HepG2 (cell line): Measurements from ENCODE around the gene BSN. TPM values are rescaled to one million over a fixed set of nuclear protein-coding genes. Genes with fewer than 3 reads are reported as not detected.

Experiments
- CCDC6 ChIP-seq: sonication (generic); formaldehyde crosslinking; IDR thresholded peaks from 2 replicates; pipeline ENCODE4 v1.8.1; 2022; ENCODE audit warnings: mild to moderate bottlenecking, missing genetic modification reagents, moderate library complexity
- ELF1 ChIP-seq: sonication (generic); formaldehyde crosslinking; IDR thresholded peaks from 2 replicates; pipeline ENCODE4 v1.4.0; 2020; ENCODE audit warnings: missing genetic modification reagents
- FOXA3 ChIP-seq: IDR thresholded peaks from 2 replicates; pipeline ENCODE4 v1.6.1; 2016; ENCODE audit warnings: missing genetic modification reagents, missing compliant biosample characterization
- FOXK1 ChIP-seq: sonication (generic); formaldehyde crosslinking; IDR thresholded peaks from 2 replicates; pipeline ENCODE4 v1.4.0; 2020; ENCODE audit warnings: low read depth, missing genetic modification reagents, borderline replicate concordance
- KDM3A ChIP-seq: IDR thresholded peaks from 2 replicates; pipeline ENCODE4 v1.6.1; 2018; ENCODE audit warnings: low read depth, missing compliant biosample characterization
- KDM5A ChIP-seq: fragments of 200-600 bp; sonication (generic); IDR thresholded peaks from 2 replicates; pipeline ENCODE4 v1.7.0; 2018; ENCODE audit warnings: antibody characterized with exemption, mild to moderate bottlenecking, low read length, borderline replicate concordance
- MYC ChIP-seq: sonication (generic); formaldehyde crosslinking; IDR thresholded peaks from 2 replicates; pipeline ENCODE4 v1.9.0; 2021; ENCODE audit warnings: missing genetic modification reagents, borderline replicate concordance
- NFIC ChIP-seq: IDR thresholded peaks from 2 replicates; pipeline ENCODE4 v1.6.1; 2012; ENCODE audit warnings: mild to moderate bottlenecking, low read length, inconsistent platforms
- NR2F1 ChIP-seq, 2 experiments: fragments of 450-650 bp in 1 of 2; formaldehyde crosslinking in 1 of 2; IDR thresholded peaks; 2 replicates each; pipeline versions ENCODE4 v1.5.0 to v1.6.1; 2016 to 2020; ENCODE audit warnings: mild to moderate bottlenecking in 1 of 2, missing compliant biosample characterization in 1 of 2, missing genetic modification reagents in 1 of 2, moderate library complexity in 1 of 2
- PHF21A ChIP-seq: sonication (generic); formaldehyde crosslinking; IDR thresholded peaks from 2 replicates; pipeline ENCODE4 v1.5.0; 2020; ENCODE audit warnings: mild to moderate bottlenecking, missing genetic modification reagents
- PHF5A ChIP-seq: IDR thresholded peaks from one replicate; pipeline ENCODE4 v1.6.1; 2018; ENCODE audit warnings: low read depth, missing genetic modification reagents; ENCODE audit not compliant: unreplicated experiment
- PHF8 ChIP-seq: sonication (generic); formaldehyde crosslinking; IDR thresholded peaks from 2 replicates; pipeline ENCODE4 v1.5.0; 2020; ENCODE audit warnings: missing genetic modification reagents
- POLR2A ChIP-seq, 2 experiments: IDR thresholded peaks; 2 replicates each; pipeline ENCODE4 v1.6.1; 2011; ENCODE audit warnings: low read depth in 2 of 2, low read length in 2 of 2, mild to moderate bottlenecking in 1 of 2, moderate library complexity in 1 of 2; ENCODE audit not compliant: insufficient read depth in 1 of 2
- POLR2G ChIP-seq: fragments of 200-400 bp; formaldehyde crosslinking; IDR thresholded peaks from 2 replicates; pipeline ENCODE4 v1.6.1; 2018; ENCODE audit warnings: mild to moderate bottlenecking, low read depth, low read length, moderate library complexity
- SATB2 ChIP-seq: sonication (generic); formaldehyde crosslinking; IDR thresholded peaks from 2 replicates; pipeline ENCODE4 v1.5.0; 2020; ENCODE audit warnings: missing genetic modification reagents
- TAF1 ChIP-seq: sonication (generic); formaldehyde crosslinking; IDR thresholded peaks from 2 replicates; pipeline ENCODE4 v1.4.0; 2020; ENCODE audit warnings: missing genetic modification reagents
- ZFX ChIP-seq: sonication (generic); formaldehyde crosslinking; IDR thresholded peaks from 2 replicates; pipeline ENCODE4 v1.4.0; 2020; ENCODE audit warnings: mild to moderate bottlenecking, low read depth, missing genetic modification reagents, moderate library complexity
- ZNF205 ChIP-seq: IDR thresholded peaks from 2 replicates; pipeline ENCODE4 v1.6.1; 2018; ENCODE audit warnings: missing biosample characterization, missing genetic modification reagents
- ZNF564 ChIP-seq: sonication (generic); formaldehyde crosslinking; IDR thresholded peaks from 2 replicates; pipeline ENCODE4 v1.8.1; 2023; ENCODE audit warnings: mild to moderate bottlenecking, missing genetic modification reagents
- polyA plus RNA-seq, 8 experiments: library from polyadenylated mRNA; depleted of rRNA in 3 of 8; stranded (reverse) in 7 of 8; unstranded in 1 of 8; fragments of >200 nt; fragmentation: Illumina TruSeq in 4 of 8; extraction: Trizol in 4 of 8; gene quantifications; 2 replicates each; pipeline versions ENCODE4 v1.2.1 to v1.2.3, GENCODE V29; 2011 to 2016; ENCODE audit warnings: low read depth in 4 of 8, missing spikeins in 1 of 8, mixed read lengths in 1 of 8; ENCODE audit not compliant: insufficient read depth in 1 of 8
- total RNA-seq, 5 experiments: library from RNA; depleted of rRNA; stranded (reverse); fragments of >200 nt; fragmentation: Illumina TruSeq; extraction: Trizol; gene quantifications; 2 replicates each; pipeline ENCODE4 v1.2.3, GENCODE V29; 2016; ENCODE audit warnings: low read depth in 1 of 5
- TF ChIP-seq, protein P1 (sequence below): sonication (generic); formaldehyde crosslinking; IDR thresholded peaks from 2 replicates; pipeline ENCODE4 v1.4.0; 2020; ENCODE audit warnings: low read depth, mild to moderate bottlenecking, missing genetic modification reagents
- TF ChIP-seq, protein P2 (sequence below): sonication (generic); formaldehyde crosslinking; IDR thresholded peaks from 2 replicates; pipeline ENCODE4 v1.4.0; 2020; ENCODE audit warnings: missing genetic modification reagents
- TF ChIP-seq, protein P3 (sequence below): sonication (generic); formaldehyde crosslinking; IDR thresholded peaks from 2 replicates; pipeline ENCODE4 v1.8.0; 2022; ENCODE audit warnings: mild to moderate bottlenecking, missing genetic modification reagents; ENCODE audit not compliant: insufficient replicate concordance

BSN gene
- total and polyA plus RNA-seq, 2 of the 13 experiments (the other 11 are each of a cell fraction or from before 2014, with no cell fraction given) = 0.42 to 0.86 TPM

DNA sequence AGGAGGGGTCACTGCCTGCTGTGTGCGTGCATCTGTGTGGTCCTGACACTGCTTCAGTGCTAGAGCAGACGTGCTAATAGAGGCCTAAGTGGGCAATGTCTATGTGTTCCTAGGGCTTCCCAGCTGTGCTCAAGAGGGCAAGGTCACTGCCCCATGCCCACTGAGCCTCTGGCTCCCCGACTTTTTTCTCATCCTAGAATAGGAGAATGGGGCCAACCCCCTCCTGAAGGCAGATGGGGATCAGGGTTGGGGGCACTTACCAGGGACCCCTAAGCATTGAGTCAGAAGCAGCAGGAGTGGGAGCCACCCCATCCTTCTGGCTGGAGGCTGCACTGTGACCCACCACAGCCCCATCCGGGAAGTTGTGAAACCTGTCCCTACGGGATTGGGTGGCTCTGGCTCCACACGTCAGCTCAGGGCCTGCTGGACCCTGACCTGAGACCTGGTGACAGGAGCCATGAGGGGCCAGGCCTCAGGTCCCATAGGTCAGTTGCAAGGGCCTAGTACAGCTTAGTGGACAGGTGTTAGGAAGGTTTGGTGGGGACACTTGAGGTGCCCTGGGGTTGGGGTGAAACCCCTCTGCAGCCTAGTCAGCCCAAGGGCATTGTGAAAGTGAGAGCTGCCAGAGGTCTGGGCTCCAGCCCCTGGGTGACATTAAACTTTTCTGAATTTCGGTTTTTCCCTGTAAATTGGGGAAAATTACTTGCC, 134.2 kb downstream of the BSN start (continued):
- TF ChIP-seq POLR2G (peak; percentile 80), KDM5A (peak; percentile 12; the same call in 1 of the 2 replicates), ZNF205 (0 out of 2 replicates have a peak, but pooled peaks have one; percentile 35), MYC (peak; percentile 88), ZFX (CRISPR knock-in tag) (peak; percentile 88), TAF1 (CRISPR knock-in tag) (peak; percentile 60; the same call in 1 of the 2 replicates), NFIC (0 out of 2 replicates have a peak, but pooled peaks have one; percentile 41), PHF8 (CRISPR knock-in tag) (peak; percentile 64), NR2F1 (CRISPR knock-in tag; IDR thresholded peaks at IDR 0.05) (peak; percentile 47 to 62; a peak in 3 of 4 replicates), POLR2A (IDR thresholded peaks at IDR 0.05; ENCODE audit: insufficient read depth in 1 of 2, low read depth in 2 of 2, low read length in 2 of 2) (peak; percentile 89 to 90), PHF5A (peak; percentile 63), KDM3A (CRISPR knock-in tag) (0 out of 2 replicates have a peak, but pooled peaks have one; percentile 52), FOXK1 (CRISPR knock-in tag) (peak; percentile 18; the same call in 1 of the 2 replicates), SATB2 (0 out of 2 replicates have a peak, but pooled peaks have one; percentile 46), ELF1 (peak; percentile 18), PHF21A (CRISPR knock-in tag) (peak; percentile 71; the same call in 1 of the 2 replicates), CCDC6 (CRISPR knock-in tag) (peak; percentile 72; the same call in 1 of the 2 replicates), FOXA3 (CRISPR knock-in tag) (peak; percentile 54), ZNF564 (CRISPR knock-in tag) (peak; percentile 49; the same call in 1 of the 2 replicates)
- TF ChIP-seq, protein P1, sequence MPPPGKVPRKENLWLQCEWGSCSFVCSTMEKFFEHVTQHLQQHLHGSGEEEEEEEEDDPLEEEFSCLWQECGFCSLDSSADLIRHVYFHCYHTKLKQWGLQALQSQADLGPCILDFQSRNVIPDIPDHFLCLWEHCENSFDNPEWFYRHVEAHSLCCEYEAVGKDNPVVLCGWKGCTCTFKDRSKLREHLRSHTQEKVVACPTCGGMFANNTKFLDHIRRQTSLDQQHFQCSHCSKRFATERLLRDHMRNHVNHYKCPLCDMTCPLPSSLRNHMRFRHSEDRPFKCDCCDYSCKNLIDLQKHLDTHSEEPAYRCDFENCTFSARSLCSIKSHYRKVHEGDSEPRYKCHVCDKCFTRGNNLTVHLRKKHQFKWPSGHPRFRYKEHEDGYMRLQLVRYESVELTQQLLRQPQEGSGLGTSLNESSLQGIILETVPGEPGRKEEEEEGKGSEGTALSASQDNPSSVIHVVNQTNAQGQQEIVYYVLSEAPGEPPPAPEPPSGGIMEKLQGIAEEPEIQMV (CRISPR knock-in tag) = peak; percentile 64; the same call in 1 of the 2 replicates
- TF ChIP-seq, protein P2, sequence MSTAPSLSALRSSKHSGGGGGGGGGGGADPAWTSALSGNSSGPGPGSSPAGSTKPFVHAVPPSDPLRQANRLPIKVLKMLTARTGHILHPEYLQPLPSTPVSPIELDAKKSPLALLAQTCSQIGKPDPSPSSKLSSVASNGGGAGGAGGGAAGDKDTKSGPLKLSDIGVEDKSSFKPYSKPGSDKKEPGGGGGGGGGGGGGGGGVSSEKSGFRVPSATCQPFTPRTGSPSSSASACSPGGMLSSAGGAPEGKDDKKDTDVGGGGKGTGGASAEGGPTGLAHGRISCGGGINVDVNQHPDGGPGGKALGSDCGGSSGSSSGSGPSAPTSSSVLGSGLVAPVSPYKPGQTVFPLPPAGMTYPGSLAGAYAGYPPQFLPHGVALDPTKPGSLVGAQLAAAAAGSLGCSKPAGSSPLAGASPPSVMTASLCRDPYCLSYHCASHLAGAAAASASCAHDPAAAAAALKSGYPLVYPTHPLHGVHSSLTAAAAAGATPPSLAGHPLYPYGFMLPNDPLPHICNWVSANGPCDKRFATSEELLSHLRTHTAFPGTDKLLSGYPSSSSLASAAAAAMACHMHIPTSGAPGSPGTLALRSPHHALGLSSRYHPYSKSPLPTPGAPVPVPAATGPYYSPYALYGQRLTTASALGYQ = peak; percentile 33; the same call in 1 of the 2 replicates
- TF ChIP-seq, protein P3, sequence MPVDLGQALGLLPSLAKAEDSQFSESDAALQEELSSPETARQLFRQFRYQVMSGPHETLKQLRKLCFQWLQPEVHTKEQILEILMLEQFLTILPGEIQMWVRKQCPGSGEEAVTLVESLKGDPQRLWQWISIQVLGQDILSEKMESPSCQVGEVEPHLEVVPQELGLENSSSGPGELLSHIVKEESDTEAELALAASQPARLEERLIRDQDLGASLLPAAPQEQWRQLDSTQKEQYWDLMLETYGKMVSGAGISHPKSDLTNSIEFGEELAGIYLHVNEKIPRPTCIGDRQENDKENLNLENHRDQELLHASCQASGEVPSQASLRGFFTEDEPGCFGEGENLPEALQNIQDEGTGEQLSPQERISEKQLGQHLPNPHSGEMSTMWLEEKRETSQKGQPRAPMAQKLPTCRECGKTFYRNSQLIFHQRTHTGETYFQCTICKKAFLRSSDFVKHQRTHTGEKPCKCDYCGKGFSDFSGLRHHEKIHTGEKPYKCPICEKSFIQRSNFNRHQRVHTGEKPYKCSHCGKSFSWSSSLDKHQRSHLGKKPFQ (CRISPR knock-in tag) = peak; percentile 49
